K562 (cell line): ENCODE results near the gene IQCK. TPM values are rescaled to one million over a fixed set of nuclear protein-coding genes. Genes with fewer than 3 reads are reported as not detected.

Experiments
- ATAC-seq: fragments of 200-7000 bp; cut with Tn5 transposase; 3 replicates; pipeline ENCODE4 v1.9.1; 2020; ENCODE audit warnings: moderate library complexity
- BruUV-seq: library from RNA; stranded (reverse); fragments of 400-500 nt; replicated peaks from 2 replicates; lab custom pipeline; 2021; lab: Mats Ljungman, UMichigan
- CTCF ChIA-PET: fragments of 300-600 bp; formaldehyde crosslinking; extraction: SDS; loops from one replicate; lab custom pipeline; 2021; ENCODE audit warnings: low intra/inter-chr PET ratio; lab: Yijun Ruan, JAX
- POLR2A ChIA-PET: fragments of 300-600, 350-650 bp; sonication (Branson Sonifier 250); formaldehyde crosslinking; extraction: SDS; loops from one replicate; lab custom pipeline; 2021; ENCODE audit warnings: antibody characterized with exemption, inconsistent platforms; lab: Yijun Ruan, JAX
- DNase-seq, 4 experiments: peaks; one replicate each; pipeline versions ENCODE4 v3.0.0 to v3.0.0-alpha.2; 2011 to 2018; ENCODE audit warnings: low spot score in 3 of 4, mixed read lengths in 3 of 4; ENCODE audit errors: extremely low read depth in 1 of 4
- FAIRE-seq: peaks from 2 replicates; lab custom pipeline; 2011; peaks lifted over from hg19 to GRCh38; lab: Jason Lieb, UNC
- H2AFZ ChIP-seq: 2 replicates; pipeline ENCODE4 v1.6.0; 2011; ENCODE audit warnings: low read depth, low read length, control low read depth, inconsistent platforms
- H3K27ac ChIP-seq: fragments of 200-600 bp; 3 replicates; pipeline ENCODE4 v1.8.0; 2011; ENCODE audit warnings: low read depth, mild to moderate bottlenecking, control low read depth, inconsistent platforms, low read length, moderate library complexity, mixed read lengths; ENCODE audit errors: extremely low read depth
- H3K27me3 ChIP-seq, 2 experiments: fragments of 300-600 bp in 1 of 2; 2 replicates in 1 of 2; 3 replicates in 1 of 2; pipeline versions ENCODE4 v1.6.0 to v1.8.0; 2011; ENCODE audit warnings: inconsistent platforms in 2 of 2, low read length in 2 of 2, mild to moderate bottlenecking in 1 of 2, mixed read lengths in 1 of 2, moderate library complexity in 1 of 2; ENCODE audit not compliant: control insufficient read depth in 2 of 2, insufficient read depth in 2 of 2
- H3K36me3 ChIP-seq: fragments of 300-600 bp; 3 replicates; pipeline ENCODE4 v1.8.0; 2011; ENCODE audit warnings: mild to moderate bottlenecking, low read length, inconsistent platforms; ENCODE audit not compliant: control insufficient read depth, insufficient read depth
- H3K4me1 ChIP-seq, 2 experiments: fragments of 200-600 bp in 1 of 2; replicated peaks in 1 of 2; 2 replicates in 1 of 2; 3 replicates in 1 of 2; pipeline versions ENCODE4 v1.5.1 to v1.8.0; 2011; ENCODE audit warnings: inconsistent platforms in 2 of 2, low read length in 2 of 2, mild to moderate bottlenecking in 1 of 2, mixed read lengths in 1 of 2, moderate library complexity in 1 of 2; ENCODE audit not compliant: control insufficient read depth in 2 of 2, insufficient read depth in 2 of 2
- H3K4me2 ChIP-seq: 2 replicates; pipeline ENCODE4 v1.6.1; 2011; ENCODE audit warnings: low read length, control low read depth, inconsistent platforms, mixed read lengths; ENCODE audit not compliant: insufficient read depth
- H3K4me3 ChIP-seq: fragments of 200-600 bp; sonication (generic), shearing (Covaris generic); 2 replicates; pipeline ENCODE4 v1.5.1; 2016; ENCODE audit warnings: control low read depth, inconsistent platforms
- H3K79me2 ChIP-seq: fragments of 200-600 bp; 3 replicates; pipeline ENCODE4 v1.8.0; 2011; ENCODE audit warnings: low read length, inconsistent platforms; ENCODE audit not compliant: control insufficient read depth, insufficient read depth
- H3K9ac ChIP-seq, 2 experiments: 2 replicates each; pipeline versions ENCODE4 v1.6.0 to v1.6.1; 2011; ENCODE audit warnings: low read depth in 2 of 2, low read length in 2 of 2, control low read depth in 1 of 2, inconsistent platforms in 1 of 2, mild to moderate bottlenecking in 1 of 2, mixed read lengths in 1 of 2; ENCODE audit not compliant: insufficient read depth in 1 of 2
- H3K9me1 ChIP-seq: one replicate; pipeline ENCODE4 v1.6.0; 2011; ENCODE audit warnings: inconsistent platforms, mild to moderate bottlenecking, low read length, moderate library complexity; ENCODE audit not compliant: control insufficient read depth, insufficient read depth
- H3K9me3 ChIP-seq: replicated peaks from 2 replicates; pipeline ENCODE4 v1.5.1; 2011; ENCODE audit warnings: low read depth, low read length, inconsistent platforms; ENCODE audit not compliant: control insufficient read depth, insufficient read depth
- H4K20me1 ChIP-seq: replicated peaks from 2 replicates; pipeline ENCODE4 v1.6.1; 2011; ENCODE audit warnings: low read length, inconsistent platforms, mixed read lengths; ENCODE audit not compliant: control insufficient read depth, insufficient read depth
- CTCF ChIP-seq, 3 experiments: IDR thresholded peaks in 2 of 3; conservative IDR thresholded peaks in 1 of 3; 2 replicates each; pipeline ENCODE4 v1.5.1; 2011 to 2012; ENCODE audit warnings: low read length in 3 of 3, mild to moderate bottlenecking in 3 of 3, control low read depth in 2 of 3, improper control_type of control experiment in 1 of 3, inconsistent platforms in 1 of 3, low read depth in 1 of 3, mixed read lengths in 1 of 3, moderate library complexity in 1 of 3; ENCODE audit not compliant: insufficient read depth in 2 of 3
- EHMT2 ChIP-seq: fragments of 450-650 bp; IDR thresholded peaks from 2 replicates; pipeline ENCODE4 v1.6.1; 2018; ENCODE audit warnings: antibody characterized with exemption
- PTBP1 ChIP-seq: fragments of 200-400 bp; formaldehyde crosslinking; IDR thresholded peaks from 2 replicates; pipeline ENCODE4 v1.6.1; 2017; ENCODE audit warnings: low read depth, low read length
- ZBTB40 ChIP-seq, 2 experiments: fragments of 450-650 bp in 1 of 2; sonication (generic) in 1 of 2; formaldehyde crosslinking in 1 of 2; IDR thresholded peaks; 2 replicates each; pipeline versions ENCODE4 v1.7.1 to v1.9.0; 2016 to 2022; ENCODE audit warnings: inconsistent platforms in 1 of 2, mild to moderate bottlenecking in 1 of 2, missing genetic modification reagents in 1 of 2
- ZBTB7A ChIP-seq: IDR thresholded peaks from 2 replicates; pipeline ENCODE4 v1.6.1; 2011; ENCODE audit warnings: low read depth, mild to moderate bottlenecking, low read length, moderate library complexity, borderline replicate concordance; ENCODE audit not compliant: control insufficient read depth
- WGBS: fragments of 100-300 bp; shearing (Covaris generic); methylation state at CpG from one replicate; pipeline ENCODE4 v1.1.6; 2016; ENCODE audit warnings: low coverage, mixed read lengths; ENCODE audit not compliant: insufficient coverage; ENCODE audit errors: missing lambda C conversion rate; 5-methylcytosine and 5-hydroxymethylcytosine counted together
- in situ Hi-C: fragments of 300-500 bp; cut with MboI; formaldehyde crosslinking; loops from 4 replicates; pipeline ENCODE4 v1.15.0; 2018; ENCODE audit warnings: inconsistent platforms, mixed read lengths
- intact Hi-C: fragments of 100-400 bp; cut with micrococcal nuclease; formaldehyde crosslinking; loops from 2 replicates; pipeline ENCODE4 v1.14.2; 2022
- polyA plus RNA-seq, 8 experiments: library from polyadenylated mRNA; depleted of rRNA in 4 of 8; stranded (reverse) in 5 of 8; unstranded in 3 of 8; fragments of >200 nt; fragmentation: Nextera tagmentation in 2 of 8; fragmentation: Illumina TruSeq in 1 of 8; extraction: Ambion mirVana in 2 of 8; extraction: Trizol in 1 of 8; gene quantifications; 2 replicates each; pipeline versions ENCODE4 v1.2.1 to v1.2.3, GENCODE V29; 2011 to 2014; ENCODE audit warnings: inconsistent platforms in 1 of 8, missing spikeins in 1 of 8
- total RNA-seq, 7 experiments: library from RNA; depleted of rRNA in 6 of 7; stranded (reverse); fragments of >200 nt in 6 of 7; fragmentation: Illumina TruSeq in 2 of 7; extraction: Trizol in 2 of 7; gene quantifications; 2 replicates each; pipeline versions ENCODE4 v1.2.1 to v1.2.3, GENCODE V29; 2011 to 2021; ENCODE audit warnings: low replicate concordance in 1 of 7

IQCK gene
- total and polyA plus RNA-seq, 9 of the 15 experiments (the other 6 are each of a cell fraction or from before 2014, with no cell fraction given) = 5.2 to 12.2 (median 7.3) TPM

GRCh38 chr16:19884611-19885450, 166.8 kb downstream of the IQCK start, which contains the start of gene GPRC5B:
Gene GPRC5B, minus strand, starts transcription at chr16:19884848. Its CDS starts 12,003 bp downstream, at chr16:19872845.
- Histone ChIP-seq H3K79me2 (no peaks in the 10 kb centered on the region), H3K4me2 (peak within 1 kb of the TSS; percentile 70), H2AFZ (peak within 1 kb of the TSS; percentile 96), H3K9me3 (no peaks in the 10 kb centered on the region), H3K4me1 (peaks cover 3 to 25% of the 10 kb centered on the region in 2 experiments; a peak in 3 of 5 replicates), H3K9me1 (no peaks in the 10 kb centered on the region), H3K4me3 (peak within 1 kb of the TSS; percentile 43), H3K36me3 (no peaks in the 10 kb centered on the region), H3K9ac (peak within 1 kb of the TSS in 1 of 2 experiments; percentile 83; a peak in 3 of 4 replicates), H3K27ac (no peak within 1 kb of the TSS), H4K20me1 (no peaks in the 10 kb centered on the region), H3K27me3 (peaks cover 0 to 24% of the 10 kb centered on the region in 2 experiments; a peak in 3 of 5 replicates)
- WGBS = 21% methylated on average over 45 of the region's 85 CpGs
- no TSS peak for BruUV-seq
- CTCF ChIA-PET = interaction anchor here (0.6 to 5.0 kb wide), 3 partner anchors 284 to 302 kb away, joined by 3 to 101 read pairs (median 3); no protein-coding TSS in a partner anchor
- no peak for FAIRE-seq
- POLR2A ChIA-PET = no interaction called here
- ATAC-seq = peak; percentile 85
- DNase-seq = peak; percentile 62 to 92 (median 86)
- in situ Hi-C loops (loop anchor here (5.0 to 25.0 kb wide), 2 partner anchors 283 to 498 kb away; no protein-coding TSS in a partner anchor), intact Hi-C loops (loop anchor here (5.0 to 10.0 kb wide), 2 partner anchors 163 to 500 kb away; no protein-coding TSS in a partner anchor)
- TF ChIP-seq ZBTB40 (IDR thresholded peaks at IDR 0.05) (0 out of 2 replicates have a peak, but pooled peaks have one; percentile 18), ZBTB40 (CRISPR knock-in tag; IDR thresholded peaks at IDR 0.05) (no peak), EHMT2 (no peak), PTBP1 (no peak), ZBTB7A (peak; percentile 82), CTCF (IDR thresholded peaks at IDR 0.05 in 2 of 3, conservative IDR thresholded peaks at IDR 0.05 in 1 of 3; ENCODE audit: insufficient read depth in 2 of 3, low read depth in 1 of 3, low read length in 3 of 3) (peak in 2 of 3 experiments; percentile 31 to 46; a peak in 3 of 6 replicates)
